DMS114 treated with DMSO at 0.1 percent for 48 hours (cell line): ENCODE measurements around the gene BAHCC1.

ENCODE experiments used
- DNase-seq: peaks from one replicate; lab custom pipeline; 2025; ENCODE audit not compliant: unreplicated experiment; lab: John Stamatoyannopoulos, UW

BAHCC1 gene

DNA sequence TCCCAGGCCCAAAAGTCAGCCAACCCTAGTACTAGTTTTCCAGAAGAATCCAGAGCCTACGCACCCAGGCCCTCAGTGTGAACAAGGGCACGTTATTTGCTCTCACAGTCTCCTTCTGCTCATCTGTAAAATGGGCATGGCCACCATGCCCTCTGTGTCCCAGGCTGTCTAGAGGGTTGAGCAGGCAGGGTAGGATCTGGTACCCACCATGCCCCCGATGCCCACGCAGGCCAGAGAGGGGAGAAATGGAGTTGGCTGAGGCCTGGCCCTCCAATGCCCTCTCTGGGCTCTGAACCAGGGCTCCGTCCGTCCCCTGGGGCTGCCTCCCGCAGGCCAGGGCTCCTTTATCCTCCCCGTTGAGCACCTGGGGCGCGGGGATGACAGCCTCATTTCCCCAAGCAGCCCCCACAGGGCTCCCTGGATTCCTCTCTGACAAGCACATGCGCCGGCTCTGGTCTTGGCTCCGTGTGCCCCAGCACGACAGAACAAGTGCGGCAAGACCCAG lies 9.1 kb upstream of the BAHCC1 start:
- DNase-seq: no peak

DNA sequence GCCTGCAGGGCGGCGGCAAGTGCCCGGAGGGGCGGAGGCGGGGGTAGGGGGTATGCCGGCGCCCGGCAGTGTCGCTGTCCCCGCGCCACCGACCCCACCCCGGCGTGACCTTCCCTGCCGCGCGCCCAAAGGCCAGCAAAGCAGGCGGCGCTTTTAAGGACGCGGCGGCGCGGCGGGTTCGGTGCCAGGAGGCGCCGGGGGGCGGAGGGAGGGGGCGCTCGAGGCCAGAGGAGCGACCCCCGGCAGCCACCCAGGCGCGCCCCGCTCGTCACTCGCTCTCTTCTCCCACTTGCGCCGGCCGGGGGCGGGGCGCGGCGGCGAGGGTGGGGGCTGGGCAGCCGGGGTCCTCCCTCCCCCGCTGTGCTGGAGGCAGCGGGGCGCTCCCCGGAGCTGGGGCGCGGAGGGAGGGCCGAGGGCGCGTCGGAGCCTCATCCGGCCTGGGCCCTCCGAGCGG lies 8.6 kb upstream of the BAHCC1 start:
- no peak for DNase-seq

DNA sequence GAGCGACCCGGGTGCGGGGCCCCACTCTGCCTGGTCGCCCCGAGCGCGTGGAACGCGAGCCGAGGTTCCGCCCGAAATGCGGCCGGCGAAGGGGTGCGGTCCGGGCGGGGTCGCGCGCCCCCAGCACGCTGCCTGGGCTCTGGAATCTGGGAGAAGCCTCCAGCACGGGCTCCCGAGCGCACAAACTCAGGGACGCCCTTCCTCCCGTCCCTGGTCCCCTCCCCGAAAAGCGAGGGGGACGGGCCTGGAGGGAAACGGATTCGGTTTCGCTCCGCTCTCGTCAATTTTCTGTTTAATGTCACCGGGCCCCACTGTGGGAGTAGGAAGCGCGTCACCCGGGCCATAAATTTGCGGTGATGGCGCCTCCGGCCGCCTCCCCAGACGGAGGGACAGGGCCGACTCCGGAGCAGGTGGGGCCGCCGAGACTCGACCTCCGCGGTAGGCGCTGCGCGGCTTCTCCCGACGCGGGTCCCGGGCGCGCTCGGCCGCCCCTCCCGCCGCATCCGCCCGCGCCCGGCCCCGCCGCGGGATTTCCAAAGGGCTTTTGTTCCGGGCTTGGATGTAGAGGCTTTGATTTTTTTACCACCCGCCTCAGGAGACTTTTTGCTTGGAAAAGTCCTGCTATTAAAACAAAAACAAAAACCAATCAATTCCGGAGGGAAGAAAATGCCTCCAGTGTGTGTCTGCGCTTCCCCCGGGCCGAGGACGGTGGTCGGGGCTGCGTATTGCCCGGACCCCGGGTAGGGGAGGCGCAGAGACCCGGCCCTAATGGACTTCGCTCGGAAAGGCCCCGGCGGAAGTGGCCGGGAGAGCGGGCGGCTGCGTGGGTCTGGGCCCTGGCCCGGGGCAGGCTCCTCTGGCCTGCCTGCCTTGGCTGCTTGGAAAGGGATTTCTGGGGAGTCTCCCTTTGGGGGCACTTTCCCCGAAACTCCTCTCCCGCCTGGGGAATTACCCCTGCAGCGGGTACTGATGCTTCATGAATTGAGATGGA lies 7.9 kb upstream of the BAHCC1 start:
- no peak for DNase-seq

DNA sequence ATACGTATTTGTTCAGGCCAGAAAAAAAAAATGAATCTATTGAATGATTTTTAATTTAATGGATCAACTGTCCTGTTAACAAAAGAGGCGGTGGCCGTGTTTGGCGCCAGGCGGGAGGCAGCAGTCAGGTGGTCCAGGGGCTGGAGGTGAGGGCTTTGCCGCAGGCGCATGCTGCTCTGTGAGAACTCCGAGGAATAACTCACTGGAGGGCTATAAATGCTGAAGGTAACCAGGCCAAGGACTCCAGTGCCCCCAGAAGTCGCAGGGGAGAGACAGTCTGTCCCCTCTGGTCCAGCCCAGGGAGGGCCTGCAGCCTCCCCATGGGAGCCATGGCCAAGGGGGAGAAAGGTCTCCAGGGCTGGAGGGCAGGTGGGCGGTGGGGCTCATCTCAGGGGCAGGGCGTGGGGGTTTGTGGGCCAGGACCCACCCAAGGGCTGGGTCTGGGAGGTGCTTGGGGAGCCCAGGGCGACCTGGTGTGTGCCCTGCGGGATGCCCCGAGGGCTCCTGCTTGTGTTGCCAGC lies 7.1 kb upstream of the BAHCC1 start:
- DNase-seq: no peak

DNA sequence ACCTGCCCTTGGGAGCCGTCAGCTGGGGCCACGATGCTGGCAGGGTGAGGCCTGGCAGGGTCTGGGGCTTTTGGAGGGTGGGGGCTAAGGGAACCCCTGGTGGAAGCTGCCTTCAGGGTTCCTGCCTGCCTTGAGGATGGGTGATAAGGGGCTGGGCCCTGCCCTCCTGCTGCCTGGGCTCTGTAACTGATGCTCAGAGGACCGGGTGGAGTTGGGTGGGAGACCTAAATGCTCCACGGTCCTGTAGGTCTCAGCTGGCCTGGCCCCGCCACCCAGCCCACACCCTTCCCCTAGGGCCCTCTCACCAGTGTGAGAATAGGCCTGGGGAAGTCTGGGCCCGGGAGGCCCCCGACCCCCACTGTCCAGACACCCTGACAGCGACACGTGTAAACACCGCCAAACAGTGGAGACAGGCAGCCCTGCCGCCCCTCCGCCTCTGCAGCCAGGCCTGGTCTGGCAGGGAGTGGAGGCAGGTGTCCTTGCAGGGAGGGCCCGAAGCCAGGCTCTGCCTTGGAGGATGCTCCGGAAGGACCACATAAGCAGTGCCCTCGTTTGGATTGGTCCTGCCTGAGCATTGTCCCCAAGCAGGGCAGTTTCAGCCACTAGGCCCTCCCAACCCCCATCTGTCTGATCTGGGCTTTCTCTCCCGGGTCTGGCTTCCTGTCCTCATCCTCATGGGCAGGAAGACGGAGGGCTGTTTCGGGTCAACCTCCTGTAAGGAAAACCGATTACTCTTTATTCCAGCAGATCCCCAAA lies 6.5 kb upstream of the BAHCC1 start:
- no peak for DNase-seq

DNA sequence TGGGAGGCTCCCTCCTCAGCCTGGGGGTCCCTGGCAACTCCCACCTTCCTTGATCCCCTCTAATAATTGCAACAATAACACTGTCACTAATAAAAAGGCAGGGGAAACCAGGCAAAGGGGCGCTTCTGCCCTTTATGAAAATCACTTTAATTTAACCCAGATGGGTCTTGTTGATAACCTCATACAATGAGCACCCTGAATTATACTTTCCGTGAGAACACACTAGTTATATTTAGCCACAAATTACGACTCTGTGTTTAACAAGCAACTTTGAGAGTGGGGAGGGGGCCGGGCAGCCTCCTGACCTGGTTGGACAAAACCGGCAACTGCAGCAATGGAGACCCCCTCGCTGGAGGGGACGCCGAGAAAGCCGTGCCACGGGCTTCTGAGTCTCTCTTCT lies 5.7 kb upstream of the BAHCC1 start:
- DNase-seq: no peak

DNA sequence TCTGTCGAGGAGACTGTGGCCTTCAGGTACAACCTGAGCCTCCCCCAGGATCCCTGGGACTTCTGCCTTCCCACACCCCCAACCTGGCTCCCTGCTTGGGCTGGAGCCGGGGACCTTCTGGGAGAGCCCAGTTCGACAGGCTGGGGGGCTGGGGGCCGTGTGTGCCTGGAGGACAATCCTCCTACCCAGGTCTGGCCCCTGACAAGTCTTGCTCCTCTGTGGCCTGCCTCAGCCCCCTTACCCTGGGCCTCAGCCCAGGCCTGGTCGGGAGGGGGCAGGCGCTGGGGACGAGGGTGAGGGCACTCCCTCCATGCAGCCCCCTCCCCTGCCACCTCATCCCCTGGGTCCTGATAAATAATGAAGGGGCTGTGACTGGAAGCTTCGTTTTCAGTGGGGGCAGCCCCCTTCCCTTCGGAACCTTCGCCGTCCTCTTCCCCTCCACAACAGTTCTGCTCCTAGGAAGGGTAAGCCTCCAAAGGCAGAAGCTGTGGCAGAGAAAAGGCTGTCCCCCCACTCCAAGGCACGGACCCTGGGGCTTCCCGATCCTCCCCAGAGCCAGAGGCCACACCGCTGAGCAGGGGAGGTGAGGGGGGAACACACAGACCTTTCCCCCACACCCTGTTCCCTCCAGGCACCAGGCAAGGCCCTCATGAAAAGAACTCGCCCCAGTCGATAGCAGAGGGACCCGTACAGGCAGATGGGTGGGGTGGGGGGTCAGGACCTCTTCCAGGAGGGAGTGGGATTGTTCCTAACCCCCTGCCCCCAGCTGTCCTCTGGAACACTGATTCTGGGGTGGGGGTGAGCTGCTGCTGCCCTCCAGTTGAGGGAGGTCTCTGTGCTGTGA lies 5.0 kb upstream of the BAHCC1 start:
- DNase-seq: no peak

DNA sequence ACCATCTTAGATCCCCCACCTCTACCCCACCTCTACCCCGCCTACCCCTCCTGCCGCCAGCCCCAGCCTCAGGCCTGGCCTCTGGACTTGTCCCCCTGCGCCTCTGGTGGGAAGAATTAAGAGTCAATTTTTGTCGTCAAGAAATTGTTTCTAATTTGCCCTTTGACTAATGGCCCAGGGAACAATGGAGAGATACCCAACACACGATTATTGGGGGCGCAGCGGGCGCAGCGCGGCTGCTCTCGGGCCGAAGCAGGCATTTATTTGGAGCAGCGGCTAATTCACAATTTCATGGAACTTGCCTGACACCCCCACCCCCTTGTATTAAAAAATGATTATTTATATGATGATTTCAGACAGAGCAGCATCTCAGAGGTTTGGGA lies 4.4 kb upstream of the BAHCC1 start:
- no peak for DNase-seq

DNA sequence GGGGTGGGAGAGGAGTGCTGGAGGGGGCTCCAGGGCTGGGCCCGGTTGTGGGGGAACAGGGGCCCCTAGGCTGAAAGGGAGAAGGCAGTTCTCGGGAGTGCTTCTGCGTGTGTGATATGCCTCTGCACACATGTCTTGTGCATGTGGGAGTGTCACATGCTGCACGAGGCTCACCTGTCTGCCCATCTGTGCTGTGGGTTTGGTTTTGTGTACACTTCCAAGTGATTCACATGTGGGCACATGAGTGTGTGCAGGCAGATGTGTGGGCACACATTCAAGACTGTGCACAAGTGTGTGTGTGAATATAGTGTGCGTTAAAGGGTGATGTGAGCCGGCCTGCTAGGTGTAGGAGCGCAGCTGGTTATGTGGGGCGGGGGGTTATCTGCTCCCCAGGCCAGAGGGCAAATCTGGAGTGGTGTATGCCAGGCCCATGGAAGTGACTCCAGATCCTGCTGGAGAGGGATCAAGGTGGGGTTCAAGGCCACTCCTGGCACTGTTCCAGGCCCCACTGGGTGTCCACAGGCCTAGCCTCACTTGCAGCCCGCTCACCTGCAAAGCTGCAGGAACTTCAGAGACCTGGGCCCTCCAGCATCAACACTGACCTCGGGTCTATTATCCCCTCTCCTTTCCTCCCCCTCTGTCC lies 3.8 kb upstream of the BAHCC1 start:
- no peak for DNase-seq

DNA sequence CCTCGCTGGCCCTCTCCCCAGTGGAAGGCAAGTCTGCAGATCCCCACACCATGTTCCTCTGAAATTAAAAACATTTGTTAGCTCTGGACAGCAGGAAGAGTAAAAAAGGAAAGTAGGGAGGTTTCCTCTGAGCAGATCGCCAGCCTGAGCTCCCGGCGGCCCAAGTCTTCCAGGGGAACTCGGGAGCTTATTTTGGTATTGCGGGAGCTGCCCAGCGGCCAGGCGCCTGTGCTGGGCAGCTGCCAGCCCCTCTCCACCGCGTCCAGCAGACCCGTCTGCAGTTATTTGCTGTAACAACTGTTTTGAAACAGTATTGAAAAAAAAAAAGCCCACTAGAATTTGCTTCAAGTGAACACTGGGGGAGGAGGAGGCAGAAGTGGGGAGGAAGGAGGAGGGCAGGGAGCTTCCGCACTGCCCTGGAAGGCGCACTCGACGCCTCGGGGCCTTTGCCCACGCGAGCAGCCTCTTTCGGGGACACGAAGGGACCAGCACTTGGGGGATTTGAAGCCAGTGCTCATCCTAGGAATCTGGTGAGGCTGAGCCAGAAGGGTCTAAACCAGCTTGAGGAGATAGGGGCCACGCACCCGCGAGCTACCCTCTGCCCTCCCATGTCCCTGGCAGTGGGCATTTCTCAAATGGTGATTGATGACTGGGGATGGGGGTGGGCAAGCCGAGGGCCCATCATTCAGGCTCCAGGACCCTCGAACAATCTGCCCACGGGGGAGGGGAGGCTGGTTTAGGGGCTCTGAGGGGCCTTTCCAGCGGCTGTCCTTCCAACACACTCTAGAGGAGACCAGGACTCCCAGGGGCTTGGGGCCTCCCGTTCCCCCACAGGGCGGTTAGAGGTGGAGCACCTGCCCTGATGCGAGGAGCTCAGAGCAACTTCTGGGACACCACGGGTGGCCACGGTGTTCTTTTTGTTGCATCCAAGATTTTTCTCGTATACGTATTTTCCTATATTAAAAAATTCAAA lies 3.0 kb upstream of the BAHCC1 start:
- no peak for DNase-seq

DNA sequence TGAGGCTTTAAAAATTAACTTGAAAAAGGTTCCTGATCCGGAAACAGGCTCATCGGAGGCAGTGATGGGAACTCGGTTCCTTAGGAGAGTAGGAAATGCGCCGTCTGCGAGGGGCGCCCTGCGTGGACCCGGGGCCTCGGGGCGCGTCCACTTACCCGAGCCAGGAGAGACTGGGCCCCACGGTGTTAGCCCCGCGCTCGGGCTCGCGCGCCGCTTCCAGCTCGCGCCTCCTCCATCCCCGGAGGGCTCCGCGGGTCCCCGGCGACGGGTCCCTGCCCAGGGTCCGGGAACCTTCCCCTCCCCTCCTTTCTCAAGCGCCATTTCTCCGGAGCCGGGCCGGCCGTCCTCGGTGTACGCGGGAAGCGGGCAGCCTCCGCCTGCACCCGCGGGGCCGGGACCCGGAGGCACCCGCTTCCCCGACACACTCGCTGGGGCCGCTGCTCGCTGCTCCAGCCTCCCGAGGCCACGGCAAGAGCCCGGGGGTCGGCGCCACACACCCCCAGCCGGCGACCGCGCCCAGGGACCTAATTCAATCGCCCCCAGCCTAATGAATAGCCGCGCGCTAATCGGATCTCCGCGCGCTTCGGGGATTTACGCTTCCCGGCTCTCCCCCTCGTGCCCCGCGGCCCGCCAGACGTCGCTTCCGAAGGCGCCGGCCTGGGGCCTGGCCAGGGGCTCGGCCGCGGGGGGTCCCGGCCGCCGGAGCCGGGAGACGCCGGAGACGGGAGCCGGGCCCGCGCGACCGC lies 2.2 kb upstream of the BAHCC1 start:
- DNase-seq: no peak

DNA sequence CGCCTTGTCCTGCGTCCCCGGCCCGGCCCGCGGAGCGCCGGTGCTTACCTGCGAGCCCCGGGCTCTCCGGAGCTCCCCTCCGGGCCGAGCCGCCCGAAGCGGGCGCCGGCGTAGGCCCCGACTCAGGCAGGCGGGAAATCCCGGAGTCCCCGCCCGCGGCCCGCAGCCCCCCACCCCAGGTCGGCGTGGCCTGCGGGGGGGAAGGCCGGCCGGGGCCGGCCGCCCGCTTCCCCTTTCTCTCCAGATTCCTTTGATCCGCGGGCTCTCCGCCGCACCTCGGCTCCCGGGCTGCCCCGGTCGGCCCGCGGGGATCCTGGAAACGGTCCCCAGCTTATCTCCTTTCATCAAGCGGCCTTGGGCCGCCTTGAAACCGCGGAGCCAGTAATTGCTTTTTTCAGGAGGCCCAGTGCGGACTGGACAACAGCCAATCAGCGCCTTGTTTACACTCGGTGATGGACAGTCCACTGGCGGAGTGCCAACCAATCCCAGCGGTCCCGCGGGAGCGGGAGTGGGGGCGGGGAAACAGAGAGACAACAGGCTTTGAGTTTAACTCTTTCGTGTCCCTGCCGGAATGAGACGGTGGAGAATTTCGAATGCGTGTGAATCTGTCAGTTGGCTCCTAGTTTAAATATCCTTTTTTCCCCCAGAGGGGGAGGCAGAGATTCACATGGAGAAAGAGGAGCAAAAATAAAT lies 1.4 kb upstream of the BAHCC1 start:
- DNase-seq: peak; percentile 94

DNA sequence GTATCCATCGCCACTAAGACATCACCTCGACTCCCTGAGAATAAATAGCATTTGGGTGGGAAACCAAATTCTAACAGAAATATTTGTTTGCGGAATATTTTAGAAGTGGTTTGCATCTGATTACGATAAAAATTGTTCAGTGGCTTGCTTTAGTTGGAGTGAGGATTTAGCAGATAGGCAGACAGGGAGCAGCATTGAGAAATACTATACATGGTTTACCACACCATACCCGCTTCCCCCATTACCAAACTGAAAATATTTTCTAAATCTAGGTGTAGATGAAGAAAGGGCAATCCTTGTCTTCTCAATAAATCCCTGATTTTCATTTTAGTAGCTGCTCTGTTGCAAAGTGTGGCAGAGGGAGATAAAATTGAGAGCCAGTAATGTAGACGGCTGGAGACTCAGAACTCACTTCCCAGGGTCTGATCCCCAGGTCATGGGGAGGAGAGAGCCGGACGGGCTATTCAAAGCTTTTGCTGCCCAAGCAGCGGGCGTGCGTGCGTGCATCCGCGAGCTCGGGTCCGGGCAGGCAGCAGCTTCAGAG lies 808 bp upstream of the BAHCC1 start:
- DNase-seq: no peak

DNA sequence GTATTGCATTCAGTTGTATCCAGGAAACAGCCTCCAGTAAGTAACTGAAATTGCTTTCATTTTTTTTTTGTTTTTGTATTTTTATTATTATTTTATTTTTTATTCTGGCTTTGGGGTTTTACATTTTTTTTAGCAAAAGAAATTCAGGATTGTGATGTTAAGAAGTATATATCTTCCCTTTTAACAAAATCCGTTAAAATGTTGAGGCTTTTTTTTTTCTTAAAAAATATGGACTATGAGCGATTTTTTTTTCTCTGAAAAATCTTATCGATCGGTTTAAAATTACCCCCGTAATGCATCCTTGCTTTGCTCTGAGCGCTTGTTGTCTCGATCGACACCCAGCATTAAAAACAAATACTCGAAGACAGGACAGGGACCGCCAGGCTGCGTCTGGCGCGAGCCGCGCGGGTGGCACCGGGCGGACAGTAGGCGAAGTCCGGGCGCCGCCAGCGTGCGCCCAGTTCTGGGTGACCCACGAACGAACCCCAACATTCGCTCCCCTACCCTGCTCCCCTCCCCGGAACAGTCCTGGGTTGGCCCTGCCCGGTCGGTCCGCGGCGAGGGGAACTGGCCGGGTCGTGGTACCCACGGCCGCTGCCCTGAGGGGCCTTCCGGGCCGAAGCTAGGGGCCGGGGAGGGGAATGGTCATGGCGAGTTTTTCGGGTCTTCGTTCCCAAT lies 482 bp downstream of the BAHCC1 start:
- no peak for DNase-seq

DNA sequence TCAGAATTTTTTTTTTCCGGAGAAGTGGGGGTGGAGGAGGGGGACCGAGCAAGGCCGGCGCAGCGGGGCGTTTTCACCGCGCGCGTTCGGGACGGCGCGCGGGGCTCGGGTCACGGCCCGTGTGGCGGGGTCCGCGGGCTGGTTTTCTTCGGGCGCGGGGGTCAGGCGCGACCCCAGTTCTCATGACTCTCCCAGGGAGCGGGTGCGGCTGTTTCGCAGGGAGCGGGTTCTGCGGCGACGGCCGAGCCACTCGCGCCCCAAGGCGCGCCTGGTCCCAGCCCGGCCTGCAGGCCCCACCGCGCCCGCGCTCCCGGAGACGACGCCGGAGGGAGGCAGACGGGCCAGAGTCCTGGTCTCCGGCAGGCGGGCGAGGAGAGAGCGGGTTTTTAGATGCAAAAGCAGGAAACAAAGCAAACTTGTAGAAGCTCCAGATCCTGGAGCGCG lies 1.0 kb downstream of the BAHCC1 start:
- DNase-seq: no peak

DNA sequence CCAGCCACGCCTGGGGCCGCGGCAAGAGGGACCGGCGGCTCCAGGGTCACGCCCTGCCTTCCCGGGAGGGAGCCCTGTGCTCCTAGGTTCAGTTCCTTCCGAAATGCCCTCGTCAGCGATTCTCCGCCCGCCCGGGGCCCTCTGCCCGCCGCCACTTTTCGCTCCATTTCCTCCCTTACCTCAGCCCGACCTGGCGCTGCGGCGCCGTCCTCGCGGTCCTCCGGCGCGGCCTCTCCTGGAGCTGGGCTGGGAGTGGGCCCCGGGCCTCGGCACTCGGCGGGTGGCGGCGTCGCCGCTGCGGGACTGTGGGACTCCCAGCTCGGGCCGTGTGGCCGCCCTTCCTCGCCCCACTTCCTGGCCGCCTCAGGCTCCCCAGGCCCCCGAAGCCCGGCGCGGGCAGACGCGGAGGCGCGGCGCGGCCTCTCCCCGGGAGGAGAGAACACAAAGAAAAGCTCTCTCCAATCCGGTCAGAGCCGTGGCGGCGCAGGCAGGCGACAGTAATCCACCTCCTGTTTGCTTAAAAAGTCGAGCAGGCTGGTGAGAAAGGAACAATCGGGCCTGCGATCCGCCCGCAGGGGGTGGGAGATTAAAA lies 1.6 kb downstream of the BAHCC1 start:
- DNase-seq: peak; percentile 38
